H1 (cell line): ENCODE results near the gene GTSE1. TPM values are rescaled to one million over a fixed set of nuclear protein-coding genes. Genes with fewer than 3 reads are reported as not detected.

Experiments
- CTCF ChIA-PET: fragments of 300-600 bp; sonication (Branson Sonifier 250); formaldehyde crosslinking; loops from one replicate; lab custom pipeline; 2021; ENCODE audit not compliant: partially characterized antibody; lab: Charles Lee
- POLR2A ChIA-PET: fragments of 300-600 bp; sonication (Branson Sonifier 250); formaldehyde crosslinking; loops from one replicate; lab custom pipeline; 2021; ENCODE audit warnings: inconsistent platforms; ENCODE audit not compliant: partially characterized antibody; lab: Charles Lee
- DNase-seq, 2 experiments: peaks; one replicate each; pipeline versions ENCODE4 v3.0.0 to v3.0.0-alpha.2; 2010 to 2022; ENCODE audit warnings: low spot score in 2 of 2, low read depth in 1 of 2, mixed read lengths in 1 of 2
- FAIRE-seq: peaks from 2 replicates; lab custom pipeline; 2011; peaks lifted over from hg19 to GRCh38; lab: Jason Lieb, UNC
- H2AFZ ChIP-seq: 2 replicates; pipeline ENCODE4 v1.8.1; 2012; ENCODE audit warnings: low read length, inconsistent platforms
- H2AK5ac ChIP-seq: 2 replicates; pipeline ENCODE4 v1.6.1; 2013; ENCODE audit warnings: low read depth, low read length
- H2BK120ac ChIP-seq: replicated peaks from 2 replicates; pipeline ENCODE3; 2013; ENCODE audit warnings: low read depth, low read length, inconsistent platforms
- H2BK12ac ChIP-seq: 2 replicates; pipeline ENCODE4 v1.6.1; 2013; ENCODE audit warnings: low read depth, low read length
- H2BK15ac ChIP-seq: 2 replicates; pipeline ENCODE4 v1.6.1; 2013; ENCODE audit warnings: low read length
- H2BK20ac ChIP-seq: 2 replicates; pipeline ENCODE4 v1.6.1; 2013; ENCODE audit warnings: low read length
- H2BK5ac ChIP-seq: 2 replicates; pipeline ENCODE4 v1.6.1; 2013; ENCODE audit warnings: low read depth, low read length
- H3K14ac ChIP-seq: 2 replicates; pipeline ENCODE4 v1.6.1; 2013; ENCODE audit warnings: inconsistent platforms; ENCODE audit not compliant: insufficient read length
- H3K18ac ChIP-seq: 2 replicates; pipeline ENCODE4 v1.6.1; 2013; ENCODE audit warnings: low read length; ENCODE audit errors: extremely low read depth
- H3K23ac ChIP-seq: 2 replicates; pipeline ENCODE4 v1.6.1; 2013; ENCODE audit warnings: inconsistent platforms; ENCODE audit not compliant: insufficient read length
- H3K23me2 ChIP-seq: 2 replicates; pipeline ENCODE4 v1.6.1; 2013; ENCODE audit warnings: low read depth, low read length
- H3K27ac ChIP-seq: 2 replicates; pipeline ENCODE4 v1.6.1; 2011; ENCODE audit warnings: low read depth, low read length, inconsistent platforms
- H3K27me3 ChIP-seq, 4 experiments: replicated peaks in 1 of 4; 1 replicate in 1 of 4; 2 replicates in 3 of 4; pipeline versions ENCODE4 v1.6.1 to v1.8.1; 2011 to 2013; ENCODE audit warnings: low read length in 3 of 4, mild to moderate bottlenecking in 3 of 4, inconsistent platforms in 2 of 4, mixed read lengths in 2 of 4, moderate library complexity in 1 of 4; ENCODE audit not compliant: control insufficient read depth in 3 of 4, insufficient read depth in 3 of 4; ENCODE audit errors: extremely low read depth in 1 of 4
- H3K36me3 ChIP-seq, 4 experiments: 2 replicates each; pipeline versions ENCODE4 v1.6.1 to v1.8.1; 2011 to 2013; ENCODE audit warnings: mild to moderate bottlenecking in 4 of 4, low read length in 3 of 4, moderate library complexity in 2 of 4, control low read depth in 1 of 4, inconsistent platforms in 1 of 4; ENCODE audit not compliant: insufficient read depth in 4 of 4, control insufficient read depth in 2 of 4
- H3K4ac ChIP-seq: replicated peaks from 2 replicates; pipeline ENCODE3; 2013; ENCODE audit warnings: low read length, low read depth, mixed read lengths, inconsistent platforms; ENCODE audit not compliant: insufficient read length
- H3K4me1 ChIP-seq, 4 experiments: replicated peaks in 1 of 4; 1 replicate in 1 of 4; 2 replicates in 3 of 4; pipeline versions ENCODE4 v1.6.1 to v1.8.1; 2011 to 2013; ENCODE audit warnings: low read length in 3 of 4, inconsistent platforms in 2 of 4, mixed read lengths in 1 of 4; ENCODE audit not compliant: insufficient read depth in 4 of 4, control insufficient read depth in 3 of 4
- H3K4me2 ChIP-seq, 2 experiments: 2 replicates each; pipeline versions ENCODE4 v1.6.1 to v1.8.1; 2011 to 2013; ENCODE audit warnings: low read depth in 2 of 2, low read length in 2 of 2, control low read depth in 1 of 2, inconsistent platforms in 1 of 2, mild to moderate bottlenecking in 1 of 2; ENCODE audit not compliant: insufficient read depth in 1 of 2
- H3K4me3 ChIP-seq, 4 experiments: fragments of 200-600, 300-600 bp in 1 of 4; sonication (generic), shearing (Covaris generic), sonication (Bioruptor Twin) in 1 of 4; 2 replicates each; pipeline versions ENCODE4 v1.5.1 to v1.8.1; 2011 to 2016; ENCODE audit warnings: low read length in 4 of 4, low read depth in 3 of 4, control low read depth in 2 of 4, inconsistent platforms in 2 of 4, mild to moderate bottlenecking in 2 of 4, mixed read lengths in 1 of 4, moderate library complexity in 1 of 4; ENCODE audit not compliant: insufficient read depth in 2 of 4; ENCODE audit errors: extremely low read depth in 1 of 4
- H3K56ac ChIP-seq: replicated peaks from 2 replicates; pipeline ENCODE3; 2013; ENCODE audit warnings: low read depth, mild to moderate bottlenecking, mixed read lengths, low read length, inconsistent platforms; ENCODE audit not compliant: insufficient read length
- H3K79me1 ChIP-seq: 2 replicates; pipeline ENCODE4 v1.6.1; 2013; ENCODE audit warnings: low read depth, low read length, control low read depth
- H3K79me2 ChIP-seq, 2 experiments: 2 replicates each; pipeline versions ENCODE4 v1.6.1 to v1.8.1; 2012 to 2013; ENCODE audit warnings: low read length in 2 of 2, mild to moderate bottlenecking in 2 of 2, inconsistent platforms in 1 of 2; ENCODE audit not compliant: insufficient read depth in 2 of 2, control insufficient read depth in 1 of 2
- H3K9ac ChIP-seq, 4 experiments: replicated peaks in 1 of 4; 1 replicate in 1 of 4; 2 replicates in 3 of 4; pipeline versions ENCODE4 v1.6.1 to v1.8.1; 2011 to 2013; ENCODE audit warnings: low read depth in 3 of 4, low read length in 3 of 4, control low read depth in 2 of 4, mild to moderate bottlenecking in 2 of 4, moderate library complexity in 2 of 4, inconsistent platforms in 1 of 4; ENCODE audit errors: extremely low read depth in 1 of 4
- H3K9me3 ChIP-seq, 2 experiments: 2 replicates each; pipeline versions ENCODE4 v1.6.1 to v1.8.1; 2012 to 2013; ENCODE audit warnings: mild to moderate bottlenecking in 2 of 2, moderate library complexity in 2 of 2, control low read depth in 1 of 2, inconsistent platforms in 1 of 2, low read depth in 1 of 2, low read length in 1 of 2, mixed read lengths in 1 of 2; ENCODE audit not compliant: insufficient read depth in 2 of 2
- H4K20me1 ChIP-seq, 2 experiments: replicated peaks in 1 of 2; 2 replicates each; pipeline versions ENCODE3 to v1.8.1; 2011 to 2013; ENCODE audit warnings: inconsistent platforms in 2 of 2, low read length in 2 of 2, mild to moderate bottlenecking in 1 of 2; ENCODE audit not compliant: insufficient read depth in 2 of 2, control insufficient read depth in 1 of 2
- H4K5ac ChIP-seq: 2 replicates; pipeline ENCODE4 v1.6.1; 2013; ENCODE audit warnings: low read length, low read depth, mixed read lengths, inconsistent platforms; ENCODE audit not compliant: insufficient read length
- H4K8ac ChIP-seq: 2 replicates; pipeline ENCODE4 v1.8.0; 2013; ENCODE audit warnings: mild to moderate bottlenecking, moderate library complexity, low read length, inconsistent platforms; ENCODE audit not compliant: insufficient read depth; ENCODE audit errors: extremely low read depth
- H4K91ac ChIP-seq: replicated peaks from 2 replicates; pipeline ENCODE3; 2013; ENCODE audit warnings: low read length, mixed read lengths, inconsistent platforms; ENCODE audit not compliant: insufficient read length
- ATF3 ChIP-seq: IDR thresholded peaks from 2 replicates; pipeline ENCODE4 v1.6.1; 2011; ENCODE audit warnings: low read depth, mild to moderate bottlenecking, low read length; ENCODE audit not compliant: insufficient read depth
- CEBPB ChIP-seq: IDR thresholded peaks from 2 replicates; pipeline ENCODE4 v1.6.1; 2012; ENCODE audit warnings: low read depth, low read length
- EP300 ChIP-seq, 2 experiments: IDR thresholded peaks; 1 replicate in 1 of 2; 2 replicates in 1 of 2; pipeline ENCODE4 v1.6.1; 2011 to 2012; ENCODE audit warnings: low read depth in 2 of 2, low read length in 2 of 2, mild to moderate bottlenecking in 2 of 2, borderline replicate concordance in 1 of 2, inconsistent platforms in 1 of 2, moderate library complexity in 1 of 2
- HDAC2 ChIP-seq, 2 experiments: fragments of 300-600 bp in 1 of 2; sonication (generic) in 1 of 2; IDR thresholded peaks; 2 replicates each; pipeline ENCODE4 v1.6.1; 2011 to 2012; ENCODE audit warnings: low read depth in 2 of 2, low read length in 2 of 2, mild to moderate bottlenecking in 2 of 2, moderate library complexity in 2 of 2, borderline replicate concordance in 1 of 2, inconsistent platforms in 1 of 2
- KDM5A ChIP-seq: fragments of 200-600 bp; IDR thresholded peaks from 2 replicates; pipeline ENCODE4 v1.7.1; 2012; ENCODE audit warnings: mild to moderate bottlenecking, low read length, inconsistent platforms, mixed read lengths
- MAFK ChIP-seq: IDR thresholded peaks from 2 replicates; pipeline ENCODE4 v1.6.1; 2012; ENCODE audit warnings: low read depth, mild to moderate bottlenecking, improper control_type of control experiment, low read length
- POLR2AphosphoS5 ChIP-seq: IDR thresholded peaks from 2 replicates; pipeline ENCODE4 v1.6.1; 2011; ENCODE audit warnings: low read depth, low read length
- POU5F1 ChIP-seq: IDR thresholded peaks from 2 replicates; pipeline ENCODE4 v1.6.1; 2011; ENCODE audit warnings: low read depth, mild to moderate bottlenecking, low read length, moderate library complexity
- TAF7 ChIP-seq: optimal IDR thresholded peaks from 2 replicates; pipeline ENCODE3; 2011; ENCODE audit warnings: low read depth, mild to moderate bottlenecking, inconsistent platforms, low read length, moderate library complexity, borderline replicate concordance
- USF2 ChIP-seq: IDR thresholded peaks from 2 replicates; pipeline ENCODE4 v1.6.1; 2011; ENCODE audit warnings: low read length, improper control_type of control experiment
- ZNF274 ChIP-seq: IDR thresholded peaks from 2 replicates; pipeline ENCODE4 v1.7.0; 2012; ENCODE audit warnings: low read length, borderline replicate concordance; ENCODE audit errors: extremely low read depth
- WGBS, 2 experiments: shearing (Covaris generic) in 1 of 2; methylation state at CpG; one replicate each; pipeline versions ENCODE4 v1.1.6 to v1.1.7; 2013 to 2015; ENCODE audit warnings: low lambda C conversion rate in 2 of 2, mixed read lengths in 2 of 2, inconsistent platforms in 1 of 2, low coverage in 1 of 2, missing lambda C conversion rate in 1 of 2; ENCODE audit not compliant: insufficient replicate concordance in 2 of 2, insufficient coverage in 1 of 2, insufficient read length in 1 of 2; ENCODE audit errors: extremely low coverage in 1 of 2, missing lambda C conversion rate in 1 of 2; 5-methylcytosine and 5-hydroxymethylcytosine counted together
- polyA plus RNA-seq, 7 experiments: library from polyadenylated mRNA; depleted of rRNA in 3 of 7; stranded (reverse) in 5 of 7; unstranded in 2 of 7; fragments of >200 nt in 5 of 7; fragments of 200-250 nt in 2 of 7; gene quantifications; 1 replicate in 5 of 7; 2 replicates in 1 of 7; 4 replicates in 1 of 7; pipeline versions ENCODE4 v1.2.1 to v1.2.3, GENCODE V29; 2011 to 2013; ENCODE audit warnings: missing spikeins in 2 of 7, mixed read lengths in 2 of 7
- total RNA-seq: library from RNA; stranded (reverse); fragmentation: NEBNext Ultra II Directional; extraction: Animal tissue kit (Norgen Biotek cat#: 25700); gene quantifications from 2 replicates; pipeline ENCODE4 v1.2.1, GENCODE V29; 2021

GTSE1 gene
- total and polyA plus RNA-seq, 2 of the 8 experiments (the other 6 are each of a cell fraction or from before 2014, with no cell fraction given), result 17.5 to 38.6 TPM

- Histone ChIP-seq H4K20me1 (peaks cover 4 to 14% of the 10 kb centered on the region in 2 experiments), H3K23ac (no peak overlapping the region), H3K56ac (no peak overlapping the region), H2BK5ac (no peak overlapping the region; the same call in 1 of the 2 replicates), H2BK20ac (no peak overlapping the region), H3K23me2 (no peaks in the 10 kb centered on the region), H3K18ac (no peak overlapping the region), H3K36me3 (peaks cover 10 to 32% (median 20%) of the 10 kb centered on the region in 4 experiments; a peak in 7 of 8 replicates), H3K4me2 (no peak overlapping the region), H3K9ac (no peak overlapping the region), H3K9me3 (no peaks in the 10 kb centered on the region), H3K4ac (no peak overlapping the region), H4K5ac (no peak overlapping the region), H2AK5ac (no peak overlapping the region), H2BK15ac (no peak overlapping the region), H4K8ac (no peak overlapping the region), H2BK12ac (no peak overlapping the region), H3K27ac (no peak overlapping the region), H3K79me2 (no peaks in the 10 kb centered on the region), H2AFZ (no peak overlapping the region), H3K4me1 (no peaks in the 10 kb centered on the region), H3K79me1 (peaks cover 5% of the 10 kb centered on the region; the same call in 1 of the 2 replicates), H3K27me3 (no peaks in the 10 kb centered on the region), H3K4me3 (no peak overlapping the region), H2BK120ac (no peak overlapping the region), H4K91ac (no peak overlapping the region), H3K14ac (no peak overlapping the region)
- POLR2A ChIA-PET, result interaction anchor here (0.9 kb wide), 1 partner anchor 18 kb away, joined by 3 read pairs; no protein-coding TSS in a partner anchor
- FAIRE-seq (no peak), DNase-seq (no peak)
- 76% methylated on average over 15 of the region's 15 CpGs; no CpG with 5 or more reads in 1 of the 2 experiments for WGBS, 2 experiments
- CTCF ChIA-PET, result interaction anchor here (1.6 to 5.0 kb wide), 2 partner anchors 19 to 196 kb away, joined by 4 to 30 read pairs; no protein-coding TSS in a partner anchor
- TF ChIP-seq TAF7, result no peak
- no peak for TF ChIP-seq MAFK
- TF ChIP-seq ATF3, result no peak
- TF ChIP-seq ZNF274, result no peak
- TF ChIP-seq USF2, result no peak
- TF ChIP-seq CEBPB, result no peak
- TF ChIP-seq HDAC2 (IDR thresholded peaks at IDR 0.05; ENCODE audit: borderline replicate concordance in 1 of 2, low read depth in 2 of 2, low read length in 2 of 2), result no peak
- TF ChIP-seq POLR2AphosphoS5, result no peak
- no peak for TF ChIP-seq KDM5A
- TF ChIP-seq POU5F1, result no peak
- TF ChIP-seq EP300 (IDR thresholded peaks at IDR 0.05; ENCODE audit: borderline replicate concordance in 1 of 2, low read depth in 2 of 2, low read length in 2 of 2), result no peak
These were observed 21.9 kb downstream of the GTSE1 start for GRCh38 chr22:46318576-46318975.
